Osteoblast (primary cell): ENCODE results near the gene ACACB. TPM values are rescaled to one million over a fixed set of nuclear protein-coding genes. Genes with fewer than 3 reads are reported as not detected.

Experiments used
- DNase-seq: peaks from one replicate; pipeline ENCODE4 v3.0.0; 2011; ENCODE audit warnings: low spot score, mixed read lengths; ENCODE audit not compliant: insufficient read length; ENCODE audit errors: missing footprints
- H2AFZ ChIP-seq: 2 replicates; pipeline ENCODE4 v1.6.0; 2011; ENCODE audit warnings: mild to moderate bottlenecking, low read length
- H3K27ac ChIP-seq: 2 replicates; pipeline ENCODE4 v1.5.1; 2011; ENCODE audit warnings: mild to moderate bottlenecking, low read depth, low read length, moderate library complexity
- H3K27me3 ChIP-seq: 2 replicates; pipeline ENCODE4 v1.6.0; 2012; ENCODE audit warnings: mild to moderate bottlenecking, control low read depth, inconsistent platforms, low read length, moderate library complexity; ENCODE audit not compliant: insufficient read depth
- H3K36me3 ChIP-seq: 2 replicates; pipeline ENCODE4 v1.5.1; 2011; ENCODE audit warnings: mild to moderate bottlenecking, low read length, control low read depth, moderate library complexity; ENCODE audit not compliant: insufficient read depth
- H3K4me1 ChIP-seq: 2 replicates; pipeline ENCODE4 v1.5.1; 2011; ENCODE audit warnings: mild to moderate bottlenecking, low read length, control low read depth, moderate library complexity; ENCODE audit not compliant: insufficient read depth
- H3K4me2 ChIP-seq: 2 replicates; pipeline ENCODE4 v1.6.0; 2011; ENCODE audit warnings: mild to moderate bottlenecking, low read length; ENCODE audit not compliant: insufficient read depth
- H3K4me3 ChIP-seq: fragments of 200-600 bp; sonication (generic); 3 replicates; pipeline ENCODE4 v1.5.1; 2012; ENCODE audit warnings: mild to moderate bottlenecking, low read length, inconsistent platforms; ENCODE audit not compliant: insufficient read depth
- H3K79me2 ChIP-seq: 2 replicates; pipeline ENCODE4 v1.6.0; 2012; ENCODE audit warnings: mild to moderate bottlenecking, low read length, control low read depth, inconsistent platforms; ENCODE audit not compliant: insufficient read depth
- H3K9me3 ChIP-seq: 2 replicates; pipeline ENCODE4 v1.5.1; 2011; ENCODE audit warnings: low read depth, low read length, control low read depth
- H4K20me1 ChIP-seq: 2 replicates; pipeline ENCODE4 v1.6.0; 2012; ENCODE audit warnings: mild to moderate bottlenecking, low read length, control low read depth; ENCODE audit not compliant: insufficient read depth
- total RNA-seq: library from RNA; depleted of rRNA; stranded (reverse); fragments of >200 nt; gene quantifications from 2 replicates; pipeline ENCODE4 v1.2.3, GENCODE V29; 2012
- TF ChIP-seq, protein P1 (sequence below): IDR thresholded peaks from 2 replicates; pipeline ENCODE4 v1.5.1; 2011; ENCODE audit warnings: mild to moderate bottlenecking, low read depth, low read length, moderate library complexity; ENCODE audit errors: extremely low read depth

Gene ACACB
- total RNA-seq, 1 donor, result 13.8 TPM

GRCh38 chr12:109258201-109258600 is 141.8 kb downstream of the ACACB start:
- no peak overlapping the region for H3K4me3 ChIP-seq
- peak; percentile 5 for DNase-seq
- no peak overlapping the region for H3K27ac ChIP-seq
- no peak overlapping the region for H3K4me2 ChIP-seq
- no peaks in the 10 kb centered on the region for H3K27me3 ChIP-seq
- H3K4me1 ChIP-seq, result no peaks in the 10 kb centered on the region
- TF ChIP-seq, protein P1, sequence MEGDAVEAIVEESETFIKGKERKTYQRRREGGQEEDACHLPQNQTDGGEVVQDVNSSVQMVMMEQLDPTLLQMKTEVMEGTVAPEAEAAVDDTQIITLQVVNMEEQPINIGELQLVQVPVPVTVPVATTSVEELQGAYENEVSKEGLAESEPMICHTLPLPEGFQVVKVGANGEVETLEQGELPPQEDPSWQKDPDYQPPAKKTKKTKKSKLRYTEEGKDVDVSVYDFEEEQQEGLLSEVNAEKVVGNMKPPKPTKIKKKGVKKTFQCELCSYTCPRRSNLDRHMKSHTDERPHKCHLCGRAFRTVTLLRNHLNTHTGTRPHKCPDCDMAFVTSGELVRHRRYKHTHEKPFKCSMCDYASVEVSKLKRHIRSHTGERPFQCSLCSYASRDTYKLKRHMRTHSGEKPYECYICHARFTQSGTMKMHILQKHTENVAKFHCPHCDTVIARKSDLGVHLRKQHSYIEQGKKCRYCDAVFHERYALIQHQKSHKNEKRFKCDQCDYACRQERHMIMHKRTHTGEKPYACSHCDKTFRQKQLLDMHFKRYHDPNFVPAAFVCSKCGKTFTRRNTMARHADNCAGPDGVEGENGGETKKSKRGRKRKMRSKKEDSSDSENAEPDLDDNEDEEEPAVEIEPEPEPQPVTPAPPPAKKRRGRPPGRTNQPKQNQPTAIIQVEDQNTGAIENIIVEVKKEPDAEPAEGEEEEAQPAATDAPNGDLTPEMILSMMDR, result no peak
- H3K79me2 ChIP-seq, result no peaks in the 10 kb centered on the region
- no peaks in the 10 kb centered on the region for H3K36me3 ChIP-seq
- H2AFZ ChIP-seq, result no peak overlapping the region
- H4K20me1 ChIP-seq, result no peaks in the 10 kb centered on the region
- H3K9me3 ChIP-seq, result peaks cover 4% of the 10 kb centered on the region

DNA sequence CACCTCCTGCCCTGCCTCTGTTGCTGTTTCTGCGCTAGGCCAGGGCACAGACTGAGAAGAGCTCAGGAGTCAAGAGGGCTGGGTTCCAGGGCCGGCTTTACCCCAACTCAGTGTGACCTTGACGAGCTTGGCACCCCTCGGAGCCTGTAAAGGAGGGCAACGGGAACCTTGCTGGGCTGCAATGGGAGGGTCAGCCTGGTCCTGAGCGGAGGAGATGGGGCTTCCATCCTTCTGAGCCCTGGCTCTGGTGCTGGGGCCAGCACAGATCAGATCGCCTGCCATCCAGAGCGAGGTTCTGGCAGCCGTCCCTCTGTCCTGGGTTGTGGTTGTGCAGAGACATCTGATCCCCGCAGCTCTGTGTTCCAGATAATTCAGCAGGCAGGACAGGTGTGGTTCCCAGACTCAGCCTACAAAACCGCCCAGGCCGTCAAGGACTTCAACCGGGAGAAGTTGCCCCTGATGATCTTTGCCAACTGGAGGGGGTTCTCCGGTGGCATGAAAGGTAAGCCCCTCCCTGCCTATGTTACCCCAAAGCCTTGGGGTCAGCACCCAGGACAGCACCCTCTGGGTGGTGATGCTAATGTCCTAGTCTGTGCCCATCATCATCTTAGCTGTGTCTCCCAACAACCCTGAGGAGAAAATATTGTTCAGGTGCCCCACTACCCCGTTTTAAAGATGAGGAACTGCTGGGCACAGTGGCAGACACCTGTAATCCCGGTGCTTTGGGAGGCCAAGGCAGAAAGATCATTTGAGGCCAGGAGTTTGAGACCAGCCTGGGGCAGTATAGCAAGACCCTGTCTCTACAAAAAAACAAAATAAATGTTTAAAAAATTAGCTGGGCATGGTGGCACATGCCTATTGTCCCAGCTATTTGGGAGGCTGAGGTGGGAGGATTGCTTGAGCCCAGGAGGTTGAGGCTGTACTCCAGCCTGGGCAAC is 142.5 kb downstream of the ACACB start:
- no peak overlapping the region for H2AFZ ChIP-seq
- TF ChIP-seq, protein P1, result no peak
- H3K9me3 ChIP-seq, result peaks cover 3% of the 10 kb centered on the region
- no peak overlapping the region for H3K4me2 ChIP-seq
- H3K4me1 ChIP-seq, result no peaks in the 10 kb centered on the region
- peak; percentile 42 for DNase-seq
- H3K4me3 ChIP-seq, result no peak overlapping the region
- no peaks in the 10 kb centered on the region for H3K79me2 ChIP-seq
- H3K27ac ChIP-seq, result no peak overlapping the region
- H3K27me3 ChIP-seq, result no peaks in the 10 kb centered on the region
- no peaks in the 10 kb centered on the region for H4K20me1 ChIP-seq
- H3K36me3 ChIP-seq, result no peaks in the 10 kb centered on the region

DNA sequence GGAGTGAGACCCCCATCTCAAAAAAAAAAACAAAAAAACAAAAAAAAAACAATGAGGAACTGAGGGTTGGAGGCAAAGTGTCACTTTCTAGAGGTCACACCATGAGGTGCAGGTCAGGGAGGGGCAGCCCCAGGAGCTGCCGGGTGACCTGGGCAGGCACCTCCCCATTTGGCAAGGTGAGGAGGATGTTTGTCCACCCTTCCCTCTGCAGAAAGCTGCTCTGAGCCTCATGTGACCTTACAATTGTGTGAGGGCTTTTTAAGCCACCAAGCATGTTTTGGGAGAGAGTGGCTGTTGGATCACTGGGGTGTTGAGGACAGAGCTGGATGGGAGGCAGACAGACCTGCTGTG is 143.1 kb downstream of the ACACB start:
- TF ChIP-seq, protein P1, result no peak
- H3K27me3 ChIP-seq, result no peaks in the 10 kb centered on the region
- DNase-seq, result peak; percentile 15
- H2AFZ ChIP-seq, result no peak overlapping the region
- H3K9me3 ChIP-seq, result no peaks in the 10 kb centered on the region
- no peaks in the 10 kb centered on the region for H4K20me1 ChIP-seq
- H3K4me2 ChIP-seq, result no peak overlapping the region
- H3K36me3 ChIP-seq, result no peaks in the 10 kb centered on the region
- H3K27ac ChIP-seq, result no peak overlapping the region
- no peak overlapping the region for H3K4me3 ChIP-seq
- no peaks in the 10 kb centered on the region for H3K79me2 ChIP-seq
- no peaks in the 10 kb centered on the region for H3K4me1 ChIP-seq

DNA sequence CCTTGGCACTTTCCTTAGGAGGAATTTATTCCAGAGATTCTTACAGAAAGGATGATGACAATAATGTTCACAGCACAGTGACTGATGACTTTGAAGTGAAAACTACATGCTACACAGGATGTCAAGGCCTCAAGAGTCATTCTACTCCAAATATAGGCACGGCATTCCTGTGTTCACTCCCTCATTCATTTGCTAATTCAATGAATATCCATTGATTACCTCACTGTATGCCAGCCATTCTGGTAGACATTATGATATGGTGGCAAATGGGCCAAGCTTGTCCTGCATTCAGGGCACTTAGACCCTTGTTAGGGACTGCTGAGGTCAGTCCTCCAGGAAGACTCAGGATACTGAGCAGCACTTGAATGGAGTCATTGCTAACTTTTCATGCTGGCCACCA is 144.7 kb downstream of the ACACB start:
- H3K36me3 ChIP-seq, result no peaks in the 10 kb centered on the region
- H2AFZ ChIP-seq, result no peak overlapping the region
- H3K79me2 ChIP-seq, result no peaks in the 10 kb centered on the region
- H3K27me3 ChIP-seq, result no peaks in the 10 kb centered on the region
- TF ChIP-seq, protein P1, result no peak
- no peak overlapping the region for H3K4me3 ChIP-seq
- H3K9me3 ChIP-seq, result no peaks in the 10 kb centered on the region
- DNase-seq, result peak; percentile 4
- no peak overlapping the region for H3K27ac ChIP-seq
- H4K20me1 ChIP-seq, result no peaks in the 10 kb centered on the region
- H3K4me2 ChIP-seq, result no peak overlapping the region
- no peaks in the 10 kb centered on the region for H3K4me1 ChIP-seq
